OCI-LY1 (cell line): ENCODE data around the gene FBN1.

Experiments
- EZH2 ChIP-seq: fragments of 200-600 bp; sonication (generic), shearing (Covaris generic); IDR thresholded peaks from 2 replicates; pipeline ENCODE4 v1.8.0; 2017; ENCODE audit warnings: borderline replicate concordance, mixed run types, mild to moderate bottlenecking, antibody characterized with exemption, low read length, moderate library complexity, mixed read lengths
- TF ChIP-seq, protein P1 (sequence below): fragments of 200-600 bp; sonication (generic), shearing (Covaris generic); IDR thresholded peaks from 2 replicates; pipeline ENCODE4 v1.5.1; 2017; ENCODE audit warnings: mild to moderate bottlenecking, antibody characterized with exemption, low read length, moderate library complexity, mixed read lengths

DNA sequence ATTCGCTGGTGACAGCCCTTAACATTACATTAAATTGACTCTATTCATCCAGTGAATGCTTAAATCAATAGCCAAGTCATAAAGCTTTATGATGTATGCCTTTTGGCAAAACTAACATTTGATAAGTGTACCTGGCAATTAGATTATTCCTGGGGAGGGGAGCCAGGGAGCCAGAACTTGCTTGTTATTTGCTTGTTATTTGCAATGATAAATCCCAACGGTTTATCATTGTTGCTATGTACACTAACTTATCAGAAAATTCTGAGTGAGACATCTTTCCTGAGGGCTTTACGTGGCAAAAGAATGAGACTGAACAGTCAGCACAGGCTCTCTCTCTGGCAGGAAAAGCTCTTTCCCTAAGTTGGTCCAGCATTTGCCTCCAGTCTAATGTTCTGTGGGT lies 35.8 kb upstream of the FBN1 start:
- TF ChIP-seq, protein P1, sequence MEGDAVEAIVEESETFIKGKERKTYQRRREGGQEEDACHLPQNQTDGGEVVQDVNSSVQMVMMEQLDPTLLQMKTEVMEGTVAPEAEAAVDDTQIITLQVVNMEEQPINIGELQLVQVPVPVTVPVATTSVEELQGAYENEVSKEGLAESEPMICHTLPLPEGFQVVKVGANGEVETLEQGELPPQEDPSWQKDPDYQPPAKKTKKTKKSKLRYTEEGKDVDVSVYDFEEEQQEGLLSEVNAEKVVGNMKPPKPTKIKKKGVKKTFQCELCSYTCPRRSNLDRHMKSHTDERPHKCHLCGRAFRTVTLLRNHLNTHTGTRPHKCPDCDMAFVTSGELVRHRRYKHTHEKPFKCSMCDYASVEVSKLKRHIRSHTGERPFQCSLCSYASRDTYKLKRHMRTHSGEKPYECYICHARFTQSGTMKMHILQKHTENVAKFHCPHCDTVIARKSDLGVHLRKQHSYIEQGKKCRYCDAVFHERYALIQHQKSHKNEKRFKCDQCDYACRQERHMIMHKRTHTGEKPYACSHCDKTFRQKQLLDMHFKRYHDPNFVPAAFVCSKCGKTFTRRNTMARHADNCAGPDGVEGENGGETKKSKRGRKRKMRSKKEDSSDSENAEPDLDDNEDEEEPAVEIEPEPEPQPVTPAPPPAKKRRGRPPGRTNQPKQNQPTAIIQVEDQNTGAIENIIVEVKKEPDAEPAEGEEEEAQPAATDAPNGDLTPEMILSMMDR: no peak
- no peak for TF ChIP-seq EZH2
